Epithelial cell of proximal tubule (primary cell): ENCODE measurements around the gene ACO2. TPM values are rescaled to one million over a fixed set of nuclear protein-coding genes. Genes with fewer than 3 reads are reported as not detected.

Experiments used
- DNase-seq: peaks from one replicate; pipeline ENCODE4 v3.0.0-alpha.2; 2011; ENCODE audit warnings: low read depth
- H3K4me3 ChIP-seq: 2 replicates; pipeline ENCODE4 v1.5.1; 2011; ENCODE audit warnings: low read depth, mild to moderate bottlenecking, low read length
- CTCF ChIP-seq: conservative IDR thresholded peaks from 2 replicates; pipeline ENCODE4 v1.5.1; 2012; ENCODE audit warnings: low read depth, mild to moderate bottlenecking, low read length
- total RNA-seq: library from RNA; depleted of rRNA; stranded (reverse); fragments of >200 nt; gene quantifications from 2 replicates; pipeline ENCODE4 v1.2.3, GENCODE V29; 2015

ACO2 gene
- total RNA-seq, 1 donor from 2014 or later: 58.8 TPM

- DNase-seq: no peak
- no peak for TF ChIP-seq CTCF
- no peak overlapping the region for H3K4me3 ChIP-seq
Observed at GRCh38 chr22:41528938-41529561, 60.1 kb downstream of the ACO2 start.

- no peak for DNase-seq
- TF ChIP-seq CTCF: no peak
- no peak overlapping the region for H3K4me3 ChIP-seq
Observed at GRCh38 chr22:41530890-41531714, 62.2 kb downstream of the ACO2 start.

GRCh38 chr22:41531715-41532477 lies 63.0 kb downstream of the ACO2 start:
- no peak overlapping the region for H3K4me3 ChIP-seq
- TF ChIP-seq CTCF: no peak
- DNase-seq: no peak

- peak; percentile 83 for TF ChIP-seq CTCF
- H3K4me3 ChIP-seq: no peak overlapping the region
- no peak for DNase-seq
Observed at GRCh38 chr22:41532908-41533825, 64.2 kb downstream of the ACO2 start.

GRCh38 chr22:41534219-41534618 lies 65.3 kb downstream of the ACO2 start:
- no peak for TF ChIP-seq CTCF
- H3K4me3 ChIP-seq: no peak overlapping the region
- no peak for DNase-seq

GRCh38 chr22:41535244-41535643 lies 66.3 kb downstream of the ACO2 start:
- no peak for DNase-seq
- H3K4me3 ChIP-seq: no peak overlapping the region
- peak; percentile 49 for TF ChIP-seq CTCF
